HepG2 (cell line): ENCODE data around the gene SLC9A8.

Experiments
- POLR2A ChIP-seq, 2 experiments: IDR thresholded peaks; 2 replicates each; pipeline ENCODE4 v1.6.1; 2011; ENCODE audit warnings: low read depth in 2 of 2, low read length in 2 of 2, mild to moderate bottlenecking in 1 of 2, moderate library complexity in 1 of 2; ENCODE audit not compliant: insufficient read depth in 1 of 2
- TEAD2 ChIP-seq: sonication (generic); formaldehyde crosslinking; IDR thresholded peaks from 2 replicates; pipeline ENCODE4 v1.9.0; 2021; ENCODE audit warnings: missing genetic modification reagents
- ZNF24 ChIP-seq: fragments of 450-650 bp; IDR thresholded peaks from 2 replicates; pipeline ENCODE4 v1.6.1; 2017; ENCODE audit warnings: antibody characterized with exemption, mild to moderate bottlenecking
- TF ChIP-seq, protein P1 (sequence below): sonication (generic); formaldehyde crosslinking; IDR thresholded peaks from 2 replicates; pipeline ENCODE4 v1.5.0; 2020; ENCODE audit warnings: mild to moderate bottlenecking, missing genetic modification reagents, moderate library complexity
- TF ChIP-seq, protein P2 (sequence below): sonication (generic); formaldehyde crosslinking; IDR thresholded peaks from 2 replicates; pipeline ENCODE4 v1.4.0; 2020; ENCODE audit warnings: missing genetic modification reagents

DNA sequence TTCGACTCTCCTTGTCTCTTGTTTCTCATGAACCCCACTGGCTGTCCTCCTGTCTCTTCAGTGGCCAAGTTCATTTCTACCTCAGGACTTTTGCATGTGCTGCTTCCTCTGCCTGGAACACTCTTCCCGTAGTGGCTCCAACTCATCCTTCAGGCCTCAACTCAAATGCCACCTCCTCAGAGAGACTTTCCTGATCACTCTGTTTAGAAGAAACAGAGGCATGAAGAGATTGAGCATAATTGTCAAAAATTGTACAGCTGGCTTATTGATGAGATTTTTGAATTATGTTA lies 17.5 kb upstream of the SLC9A8 start:
- TF ChIP-seq, protein P1, sequence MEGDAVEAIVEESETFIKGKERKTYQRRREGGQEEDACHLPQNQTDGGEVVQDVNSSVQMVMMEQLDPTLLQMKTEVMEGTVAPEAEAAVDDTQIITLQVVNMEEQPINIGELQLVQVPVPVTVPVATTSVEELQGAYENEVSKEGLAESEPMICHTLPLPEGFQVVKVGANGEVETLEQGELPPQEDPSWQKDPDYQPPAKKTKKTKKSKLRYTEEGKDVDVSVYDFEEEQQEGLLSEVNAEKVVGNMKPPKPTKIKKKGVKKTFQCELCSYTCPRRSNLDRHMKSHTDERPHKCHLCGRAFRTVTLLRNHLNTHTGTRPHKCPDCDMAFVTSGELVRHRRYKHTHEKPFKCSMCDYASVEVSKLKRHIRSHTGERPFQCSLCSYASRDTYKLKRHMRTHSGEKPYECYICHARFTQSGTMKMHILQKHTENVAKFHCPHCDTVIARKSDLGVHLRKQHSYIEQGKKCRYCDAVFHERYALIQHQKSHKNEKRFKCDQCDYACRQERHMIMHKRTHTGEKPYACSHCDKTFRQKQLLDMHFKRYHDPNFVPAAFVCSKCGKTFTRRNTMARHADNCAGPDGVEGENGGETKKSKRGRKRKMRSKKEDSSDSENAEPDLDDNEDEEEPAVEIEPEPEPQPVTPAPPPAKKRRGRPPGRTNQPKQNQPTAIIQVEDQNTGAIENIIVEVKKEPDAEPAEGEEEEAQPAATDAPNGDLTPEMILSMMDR (CRISPR knock-in tag): no peak
- TF ChIP-seq, protein P2, sequence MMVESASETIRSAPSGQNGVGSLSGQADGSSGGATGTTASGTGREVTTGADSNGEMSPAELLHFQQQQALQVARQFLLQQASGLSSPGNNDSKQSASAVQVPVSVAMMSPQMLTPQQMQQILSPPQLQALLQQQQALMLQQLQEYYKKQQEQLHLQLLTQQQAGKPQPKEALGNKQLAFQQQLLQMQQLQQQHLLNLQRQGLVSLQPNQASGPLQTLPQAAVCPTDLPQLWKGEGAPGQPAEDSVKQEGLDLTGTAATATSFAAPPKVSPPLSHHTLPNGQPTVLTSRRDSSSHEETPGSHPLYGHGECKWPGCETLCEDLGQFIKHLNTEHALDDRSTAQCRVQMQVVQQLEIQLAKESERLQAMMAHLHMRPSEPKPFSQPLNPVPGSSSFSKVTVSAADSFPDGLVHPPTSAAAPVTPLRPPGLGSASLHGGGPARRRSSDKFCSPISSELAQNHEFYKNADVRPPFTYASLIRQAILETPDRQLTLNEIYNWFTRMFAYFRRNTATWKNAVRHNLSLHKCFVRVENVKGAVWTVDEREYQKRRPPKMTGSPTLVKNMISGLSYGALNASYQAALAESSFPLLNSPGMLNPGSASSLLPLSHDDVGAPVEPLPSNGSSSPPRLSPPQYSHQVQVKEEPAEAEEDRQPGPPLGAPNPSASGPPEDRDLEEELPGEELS: no peak
- TF ChIP-seq ZNF24 (no peak), POLR2A (IDR thresholded peaks at IDR 0.05; ENCODE audit: insufficient read depth in 1 of 2, low read depth in 2 of 2, low read length in 2 of 2) (no peak), TEAD2 (CRISPR knock-in tag) (no peak)
